ENCODE measurements around the gene CALN1. TPM values are rescaled to one million over a fixed set of nuclear protein-coding genes. Genes with fewer than 3 reads are reported as not detected.
A peak's percentile ranks its signal among the peaks of the same experiment; 100 is the strongest.

CALN1 gene
- total and polyA plus RNA-seq, 9 of the 15 experiments (the other 6 are each of a cell fraction or from before 2014, with no cell fraction given), result 1.4 to 7.5 (median 3.3) TPM

- Histone ChIP-seq H3K4me3 (no peak overlapping the region), H3K4me2 (ENCODE audit: insufficient read depth, low read length) (no peak overlapping the region), H3K4me1 (replicated peaks in 1 of 2; ENCODE audit: control insufficient read depth in 2 of 2, insufficient read depth in 2 of 2, low read length in 2 of 2) (no peaks in the 10 kb centered on the region), H3K36me3 (ENCODE audit: control insufficient read depth, insufficient read depth, low read length) (no peaks in the 10 kb centered on the region), H3K9me3 (replicated peaks; ENCODE audit: control insufficient read depth, insufficient read depth, low read depth, low read length) (no peaks in the 10 kb centered on the region), H4K20me1 (replicated peaks; ENCODE audit: control insufficient read depth, insufficient read depth, low read length) (no peaks in the 10 kb centered on the region; the same call in 1 of the 2 replicates), H3K27me3 (ENCODE audit: control insufficient read depth in 2 of 2, insufficient read depth in 2 of 2, low read length in 2 of 2) (peaks cover 0 to 9% of the 10 kb centered on the region in 2 experiments; a peak in 2 of 5 replicates), H3K79me2 (ENCODE audit: control insufficient read depth, insufficient read depth, low read length) (no peaks in the 10 kb centered on the region), H3K27ac (ENCODE audit: extremely low read depth, low read depth, low read length) (no peak overlapping the region), H3K9me1 (ENCODE audit: control insufficient read depth, insufficient read depth, low read length) (no peaks in the 10 kb centered on the region), H2AFZ (ENCODE audit: low read depth, low read length) (no peak overlapping the region), H3K9ac (ENCODE audit: insufficient read depth in 1 of 2, low read depth in 2 of 2, low read length in 2 of 2) (no peak overlapping the region)
- no peak for ATAC-seq
- 1% methylated on average over 7 of the region's 7 CpGs for WGBS (ENCODE audit: insufficient coverage, low coverage, missing lambda C conversion rate)
- TF ChIP-seq ZBTB33 (CRISPR knock-in tag; IDR thresholded peaks at IDR 0.05) (no peak), CTCF (IDR thresholded peaks at IDR 0.05 in 2 of 3, conservative IDR thresholded peaks at IDR 0.05 in 1 of 3; ENCODE audit: insufficient read depth in 2 of 3, low read depth in 1 of 3, low read length in 3 of 3) (no peak), CTCFL (IDR thresholded peaks at IDR 0.05; ENCODE audit: borderline replicate concordance, insufficient read depth, low read depth, low read length, poor library complexity, severe bottlenecking) (no peak), ZNF449 (CRISPR knock-in tag; IDR thresholded peaks at IDR 0.05) (no peak), MEIS2 (IDR thresholded peaks at IDR 0.05; ENCODE audit: partially characterized antibody) (peak; percentile 17), RBM17 (IDR thresholded peaks at IDR 0.05; ENCODE audit: borderline replicate concordance, low read depth, low read length) (no peak), ZBTB7A (IDR thresholded peaks at IDR 0.05; ENCODE audit: borderline replicate concordance, control insufficient read depth, low read depth, low read length) (no peak)
- POLR2A ChIA-PET, result no interaction called here
- in situ Hi-C loops (cut with MboI), result no loop called here
- no peak for DNase-seq (ENCODE audit: extremely low read depth in 1 of 4, low spot score in 3 of 4)
- no peak for FAIRE-seq
- intact Hi-C loops (cut with micrococcal nuclease), result no loop called here
- no TSS peak for BruUV-seq (replicated peaks)
- CTCF ChIA-PET (ENCODE audit: low intra/inter-chr PET ratio), result no interaction called here
Measured at GRCh38 chr7:71972534-71972933, 439.6 kb downstream of the CALN1 start.
